Measurements from ENCODE around the gene ANAPC16. TPM values are rescaled to one million over a fixed set of nuclear protein-coding genes. Genes with fewer than 3 reads are reported as not detected.

ANAPC16 gene
- total and polyA plus RNA-seq, 2 of the 4 experiments (the other 2 are of a cell fraction) = 25.2 to 26.3 TPM

DNA sequence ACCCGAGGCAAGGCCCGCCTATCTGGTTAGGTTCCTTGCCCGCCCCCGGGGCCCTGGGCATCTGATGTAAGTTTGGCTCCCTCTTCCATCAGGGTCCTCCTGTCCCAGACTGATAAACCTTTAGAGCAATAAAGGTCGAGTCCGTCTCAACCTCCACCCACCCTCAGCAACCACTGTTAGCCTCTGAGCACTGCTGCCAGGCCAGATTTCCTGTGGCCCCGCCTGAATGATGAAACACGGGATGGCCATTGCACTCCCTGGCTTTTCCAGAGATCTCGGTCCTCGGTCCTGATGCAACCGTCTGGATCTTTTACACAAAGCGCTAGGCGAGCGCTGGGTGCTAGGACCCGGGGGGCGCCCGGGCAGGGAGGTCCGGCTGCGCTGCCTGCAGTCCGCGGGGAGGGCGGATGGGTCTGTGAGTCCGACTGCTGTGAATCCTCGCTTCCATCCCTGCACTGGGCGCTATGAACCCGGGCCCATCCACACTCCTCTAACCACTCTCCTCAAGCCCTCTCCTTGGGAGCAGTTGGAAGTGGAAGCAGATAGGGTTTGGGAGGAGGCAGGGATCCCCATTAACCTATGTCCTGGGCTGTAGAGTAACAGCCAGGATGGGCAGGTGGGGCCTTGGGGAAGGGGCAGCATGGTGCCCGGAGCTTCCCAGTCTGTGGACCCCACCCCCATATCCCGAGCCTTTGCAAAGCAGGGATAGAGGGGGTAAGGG lies 57.0 kb downstream of the ANAPC16 start:
- POLR2A ChIA-PET (ENCODE audit: unreplicated experiment) = interaction anchor here (0.6 to 1.4 kb wide), 4 partner anchors 12 to 52 kb away, joined by 3 to 8 read pairs (median 7); no protein-coding TSS in a partner anchor
- 7% methylated on average over 7 of the region's 28 CpGs; no CpG with 5 or more reads in 1 of the 2 experiments for WGBS, 2 experiments (ENCODE audit: extremely low coverage in 2 of 2, insufficient read length in 1 of 2)
- Histone ChIP-seq H3K18ac (ENCODE audit: low read depth, low read length) (peak overlapping the region; percentile 95), H3K9ac (ENCODE audit: low read depth, low read length) (peak overlapping the region; percentile 98), H3K9me1 (ENCODE audit: insufficient read depth, low read length) (peaks cover 13% of the 10 kb centered on the region; the same call in 1 of the 2 replicates), H3K4ac (ENCODE audit: low read depth, low read length) (peak overlapping the region; percentile 100), H2BK15ac (ENCODE audit: low read depth, low read length) (peak overlapping the region; percentile 98; the same call in 2 of the 3 replicates), H2BK5ac (ENCODE audit: low read depth, low read length, poor library complexity, severe bottlenecking) (peak overlapping the region; percentile 97), H3K36me3 (ENCODE audit: control insufficient read depth, insufficient read depth, low read length) (peaks cover 24% of the 10 kb centered on the region), H4K91ac (ENCODE audit: insufficient read depth, low read depth, low read length) (peak overlapping the region; percentile 100), H2BK120ac (ENCODE audit: low read depth, low read length) (peak overlapping the region; percentile 100), H3K14ac (replicated peaks; ENCODE audit: low read depth, low read length) (peak overlapping the region; percentile 100), H3K79me1 (ENCODE audit: low read depth in 1 of 2, low read length in 2 of 2) (peaks cover 10 to 27% of the 10 kb centered on the region in 2 experiments; a peak in 3 of 4 replicates), H4K5ac (ENCODE audit: low read depth, low read length) (peak overlapping the region; percentile 96), H2AK5ac (ENCODE audit: low read depth, low read length) (peak overlapping the region; percentile 99), H3K4me3 (ENCODE audit: insufficient read depth, low read depth, low read length) (peak overlapping the region; percentile 59), H3K9me3 (ENCODE audit: control insufficient read depth, insufficient read depth, low read length) (no peaks in the 10 kb centered on the region), H4K20me1 (ENCODE audit: insufficient read depth, low read length) (peaks cover 38% of the 10 kb centered on the region), H3K56ac (ENCODE audit: extremely low read depth, insufficient read depth, low read length) (peak overlapping the region; percentile 100), H2BK20ac (ENCODE audit: low read depth, low read length) (peak overlapping the region; percentile 96), H3K27ac (ENCODE audit: insufficient read depth, low read length) (peak overlapping the region; percentile 98), H3K4me1 (ENCODE audit: control insufficient read depth, insufficient read depth, low read length) (peaks cover 7% of the 10 kb centered on the region), H4K8ac (ENCODE audit: low read depth in 2 of 2, low read length in 2 of 2) (peak overlapping the region; percentile 90 to 98), H3K23ac (ENCODE audit: low read depth, low read length) (peak overlapping the region; percentile 100), H2AFZ (replicated peaks; ENCODE audit: low read length, poor library complexity) (peak overlapping the region; percentile 91), H3K4me2 (ENCODE audit: low read depth, low read length) (peak overlapping the region; percentile 80), H3K27me3 (ENCODE audit: control insufficient read depth, insufficient read depth, low read length) (no peaks in the 10 kb centered on the region), H2AK9ac (replicated peaks; ENCODE audit: low read depth, low read length, poor library complexity) (peak overlapping the region; percentile 100)
- peak; percentile 97 for DNase-seq
- intact Hi-C loops (cut with micrococcal nuclease) (loop anchor here (1.0 to 2.0 kb wide), 4 partner anchors 12 to 56 kb away; no protein-coding TSS in a partner anchor), in situ Hi-C loops (cut with MboI; ENCODE audit: low sequenced_read_pairs) (no loop called here), dilution Hi-C loops (cut with HindIII; ENCODE audit: low sequenced_read_pairs, unreplicated experiment) (no loop called here)
- no TSS peak for BruUV-seq (replicated peaks)
- peak; percentile 63 for ATAC-seq (ENCODE audit: low read depth)
- CTCF ChIA-PET = interaction anchor here (0.6 to 1.6 kb wide), 4 partner anchors 13 to 376 kb away, joined by 3 to 8 read pairs (median 4); partner anchors contain the start of gene ANAPC16
- TF ChIP-seq, protein P1, sequence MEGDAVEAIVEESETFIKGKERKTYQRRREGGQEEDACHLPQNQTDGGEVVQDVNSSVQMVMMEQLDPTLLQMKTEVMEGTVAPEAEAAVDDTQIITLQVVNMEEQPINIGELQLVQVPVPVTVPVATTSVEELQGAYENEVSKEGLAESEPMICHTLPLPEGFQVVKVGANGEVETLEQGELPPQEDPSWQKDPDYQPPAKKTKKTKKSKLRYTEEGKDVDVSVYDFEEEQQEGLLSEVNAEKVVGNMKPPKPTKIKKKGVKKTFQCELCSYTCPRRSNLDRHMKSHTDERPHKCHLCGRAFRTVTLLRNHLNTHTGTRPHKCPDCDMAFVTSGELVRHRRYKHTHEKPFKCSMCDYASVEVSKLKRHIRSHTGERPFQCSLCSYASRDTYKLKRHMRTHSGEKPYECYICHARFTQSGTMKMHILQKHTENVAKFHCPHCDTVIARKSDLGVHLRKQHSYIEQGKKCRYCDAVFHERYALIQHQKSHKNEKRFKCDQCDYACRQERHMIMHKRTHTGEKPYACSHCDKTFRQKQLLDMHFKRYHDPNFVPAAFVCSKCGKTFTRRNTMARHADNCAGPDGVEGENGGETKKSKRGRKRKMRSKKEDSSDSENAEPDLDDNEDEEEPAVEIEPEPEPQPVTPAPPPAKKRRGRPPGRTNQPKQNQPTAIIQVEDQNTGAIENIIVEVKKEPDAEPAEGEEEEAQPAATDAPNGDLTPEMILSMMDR (conservative IDR thresholded peaks at IDR 0.05; ENCODE audit: low read depth, low read length) = no peak
- peak; percentile 80 for TF ChIP-seq POLR2A (IDR thresholded peaks at IDR 0.05; ENCODE audit: low read depth, low read length)
- TF ChIP-seq BHLHE40 (IDR thresholded peaks at IDR 0.05; ENCODE audit: low read depth, low read length) = peak; percentile 24; the same call in 1 of the 2 replicates
- TF ChIP-seq, protein P2, sequence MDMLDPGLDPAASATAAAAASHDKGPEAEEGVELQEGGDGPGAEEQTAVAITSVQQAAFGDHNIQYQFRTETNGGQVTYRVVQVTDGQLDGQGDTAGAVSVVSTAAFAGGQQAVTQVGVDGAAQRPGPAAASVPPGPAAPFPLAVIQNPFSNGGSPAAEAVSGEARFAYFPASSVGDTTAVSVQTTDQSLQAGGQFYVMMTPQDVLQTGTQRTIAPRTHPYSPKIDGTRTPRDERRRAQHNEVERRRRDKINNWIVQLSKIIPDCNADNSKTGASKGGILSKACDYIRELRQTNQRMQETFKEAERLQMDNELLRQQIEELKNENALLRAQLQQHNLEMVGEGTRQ (IDR thresholded peaks at IDR 0.05; ENCODE audit: low read depth, low read length) = no peak
- peak; percentile 43; the same call in 1 of the 2 replicates for TF ChIP-seq RAD21 (IDR thresholded peaks at IDR 0.05; ENCODE audit: low read length)
- TF ChIP-seq CHD1 (IDR thresholded peaks at IDR 0.05; ENCODE audit: low read depth, low read length) = 0 out of 2 replicates have a peak, but pooled peaks have one; percentile 22
- no peak for TF ChIP-seq RFX5 (IDR thresholded peaks at IDR 0.05; ENCODE audit: low read depth, low read length)
- TF ChIP-seq NFE2L2 (IDR thresholded peaks at IDR 0.05; ENCODE audit: low read depth, low read length) = no peak; the same call in 1 of the 2 replicates
- TF ChIP-seq FOS (IDR thresholded peaks at IDR 0.05; ENCODE audit: low read depth, low read length) = no peak
- TF ChIP-seq SMC3 (IDR thresholded peaks at IDR 0.05; ENCODE audit: low read depth, low read length) = peak; percentile 34; the same call in 1 of the 2 replicates
- TF ChIP-seq MAZ (IDR thresholded peaks at IDR 0.05; ENCODE audit: borderline replicate concordance, low read depth, low read length) = peak; percentile 67; the same call in 1 of the 2 replicates
- peak; percentile 99 for TF ChIP-seq CEBPB (IDR thresholded peaks at IDR 0.05; ENCODE audit: low read depth, low read length)
- peak; percentile 54; the same call in 1 of the 2 replicates for TF ChIP-seq MXI1 (IDR thresholded peaks at IDR 0.05; ENCODE audit: borderline replicate concordance, low read depth, low read length)
